ENCODE measurements around the gene SIRT2. TPM values are rescaled to one million over a fixed set of nuclear protein-coding genes. Genes with fewer than 3 reads are reported as not detected.

The SIRT2 gene
- total and polyA plus RNA-seq, 2 of the 8 experiments (the other 6 are each of a cell fraction or from before 2014, with no cell fraction given) = 6.5 to 10.0 TPM

DNA sequence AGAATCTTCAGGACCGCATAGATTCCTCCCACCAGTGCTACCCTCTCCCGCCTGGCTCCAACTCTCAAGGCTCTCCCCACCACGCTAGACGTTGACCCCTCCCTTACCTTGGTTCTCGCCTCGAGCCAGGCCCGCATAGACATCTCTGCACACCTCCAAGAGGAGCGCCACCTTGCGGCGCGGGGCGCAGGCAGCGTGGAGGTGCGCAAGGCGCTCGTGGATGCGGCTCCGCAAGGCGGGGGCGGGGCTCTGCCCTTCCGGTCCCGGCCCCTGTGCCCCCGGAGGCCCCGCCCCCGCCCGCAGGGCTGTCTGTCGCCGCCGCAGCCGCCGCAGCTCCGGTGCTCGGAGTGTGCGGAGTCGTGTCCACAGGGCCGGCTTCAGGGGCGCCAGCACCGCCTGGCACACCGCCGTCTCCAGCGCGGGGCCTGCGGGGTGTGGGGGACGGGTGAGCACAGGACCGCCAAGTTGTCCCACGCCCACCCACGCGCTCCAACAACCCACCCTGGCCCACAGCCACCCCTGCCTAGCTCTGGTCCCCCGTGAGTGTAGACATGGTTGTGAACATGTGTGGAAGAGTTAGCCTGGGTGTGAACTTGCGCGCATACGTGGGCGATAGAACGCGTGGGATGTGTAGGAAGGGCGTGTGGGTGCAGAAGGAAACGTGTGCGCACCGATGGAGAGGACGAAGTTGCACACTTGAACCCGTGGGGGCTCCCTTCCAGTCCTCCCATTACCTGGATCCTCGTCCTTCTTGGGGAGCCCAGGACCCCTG, 29.4 kb downstream of the SIRT2 start (continued):
- TF ChIP-seq JUND (IDR thresholded peaks at IDR 0.05; ENCODE audit: low read length) = no peak
- no peak for TF ChIP-seq CBX8 (IDR thresholded peaks at IDR 0.05; ENCODE audit: borderline replicate concordance, low read depth, low read length)
- 0 out of 2 replicates have a peak, but pooled peaks have one; percentile 28 for TF ChIP-seq PHF8 (conservative IDR thresholded peaks at IDR 0.05; ENCODE audit: low read depth, low read length)
- no peak for TF ChIP-seq ZNF274 (IDR thresholded peaks at IDR 0.05; ENCODE audit: borderline replicate concordance, extremely low read depth, low read length)
- peak; percentile 39; the same call in 1 of the 2 replicates for TF ChIP-seq E2F6 (IDR thresholded peaks at IDR 0.05)
- TF ChIP-seq CTBP2 (IDR thresholded peaks at IDR 0.05; ENCODE audit: borderline replicate concordance, insufficient read depth, insufficient read length, low read length) = peak; percentile 55
- peak; percentile 56; the same call in 1 of the 2 replicates for TF ChIP-seq CREB1 (IDR thresholded peaks at IDR 0.05)
- TF ChIP-seq GABPA (IDR thresholded peaks at IDR 0.05; ENCODE audit: borderline replicate concordance, insufficient read depth, low read length) = peak; percentile 45; the same call in 1 of the 2 replicates
- no peak for TF ChIP-seq TAF1 (IDR thresholded peaks at IDR 0.05; ENCODE audit: low read depth, low read length)
- TF ChIP-seq MAFK (IDR thresholded peaks at IDR 0.05; ENCODE audit: low read depth, low read length) = no peak
- no peak for TF ChIP-seq EZH2 (IDR thresholded peaks at IDR 0.05; ENCODE audit: low read depth, low read length, severe bottlenecking)
- no peak for TF ChIP-seq HDAC6 (IDR thresholded peaks at IDR 0.05; ENCODE audit: low read depth, low read length)
- TF ChIP-seq TBP (IDR thresholded peaks at IDR 0.05; ENCODE audit: low read depth, low read length) = no peak
- no peak for TF ChIP-seq TAF7 (optimal IDR thresholded peaks at IDR 0.05; ENCODE audit: borderline replicate concordance, low read depth, low read length)
- TF ChIP-seq BACH1 (IDR thresholded peaks at IDR 0.05; ENCODE audit: low read length) = peak; percentile 97
- TF ChIP-seq KDM4A (IDR thresholded peaks at IDR 0.05; ENCODE audit: low read depth, low read length, severe bottlenecking) = peak; percentile 42
- 0 out of 2 replicates have a peak, but pooled peaks have one; percentile 31 for TF ChIP-seq YY1 (IDR thresholded peaks at IDR 0.05; ENCODE audit: low read depth, low read length)
- no peak for TF ChIP-seq ASH2L (IDR thresholded peaks at IDR 0.05; ENCODE audit: low read length)
- TF ChIP-seq TCF12 (IDR thresholded peaks at IDR 0.05; ENCODE audit: low read depth, low read length) = no peak
- no peak for TF ChIP-seq GTF2F1 (IDR thresholded peaks at IDR 0.05; ENCODE audit: borderline replicate concordance, low read depth, low read length)
- TF ChIP-seq SP4 (IDR thresholded peaks at IDR 0.05; ENCODE audit: low read length) = no peak
- no peak for TF ChIP-seq NANOG (IDR thresholded peaks at IDR 0.05; ENCODE audit: insufficient read depth, low read depth, low read length, poor library complexity, severe bottlenecking)
- no peak for TF ChIP-seq SIRT6 (IDR thresholded peaks at IDR 0.05; ENCODE audit: low read length)

Data from H1 (cell line).